IMR-90 (cell line): ENCODE measurements around the gene CGNL1. TPM values are rescaled to one million over a fixed set of nuclear protein-coding genes. Genes with fewer than 3 reads are reported as not detected.
A peak's percentile ranks its signal among the peaks of the same experiment; 100 is the strongest.

Experiments
- ATAC-seq: fragments of 200-7000 bp; cut with Tn5 transposase; 2 replicates; pipeline ENCODE4 v1.9.1; 2020; ENCODE audit warnings: low read depth, mild to moderate bottlenecking, moderate library complexity
- BruUV-seq: library from RNA; stranded (reverse); fragments of 400-500 nt; replicated peaks from 2 replicates; lab custom pipeline; 2021; lab: Mats Ljungman, UMichigan
- CTCF ChIA-PET: fragments of 300-600 bp; formaldehyde crosslinking; extraction: SDS; loops from one replicate; lab custom pipeline; 2021; ENCODE audit warnings: antibody characterized with exemption; lab: Yijun Ruan, JAX
- POLR2A ChIA-PET: fragments of 300-600 bp; sonication (Branson Sonifier 250); formaldehyde crosslinking; loops from one replicate; lab custom pipeline; 2022; ENCODE audit warnings: antibody characterized with exemption; ENCODE audit not compliant: unreplicated experiment; lab: Charles Lee
- DNase-seq: peaks from one replicate; pipeline ENCODE4 v3.0.0; 2013
- H2AFZ ChIP-seq: replicated peaks from 2 replicates; pipeline ENCODE3; 2013; ENCODE audit warnings: low read length, mild to moderate bottlenecking; ENCODE audit not compliant: poor library complexity
- H2AK5ac ChIP-seq: 2 replicates; pipeline ENCODE4 v1.6.1; 2013; ENCODE audit warnings: low read depth, low read length, inconsistent platforms
- H2AK9ac ChIP-seq: replicated peaks from 2 replicates; pipeline ENCODE3; 2013; ENCODE audit warnings: mild to moderate bottlenecking, low read depth, low read length, moderate library complexity; ENCODE audit not compliant: poor library complexity
- H2BK120ac ChIP-seq: 2 replicates; pipeline ENCODE4 v1.6.1; 2013; ENCODE audit warnings: low read depth, low read length, inconsistent platforms
- H2BK15ac ChIP-seq: 3 replicates; pipeline ENCODE4 v1.6.1; 2013; ENCODE audit warnings: low read depth, low read length, inconsistent platforms
- H2BK20ac ChIP-seq: 2 replicates; pipeline ENCODE4 v1.6.1; 2013; ENCODE audit warnings: low read depth, mild to moderate bottlenecking, inconsistent platforms, low read length, moderate library complexity
- H2BK5ac ChIP-seq: 2 replicates; pipeline ENCODE4 v1.6.1; 2013; ENCODE audit warnings: mild to moderate bottlenecking, low read depth, low read length, inconsistent platforms; ENCODE audit not compliant: poor library complexity, severe bottlenecking
- H3K14ac ChIP-seq: replicated peaks from 2 replicates; pipeline ENCODE4 v1.6.1; 2013; ENCODE audit warnings: low read depth, low read length, inconsistent platforms
- H3K18ac ChIP-seq: 2 replicates; pipeline ENCODE4 v1.6.1; 2013; ENCODE audit warnings: low read depth, low read length, control low read depth
- H3K23ac ChIP-seq: 2 replicates; pipeline ENCODE4 v1.6.1; 2013; ENCODE audit warnings: low read depth, low read length, inconsistent platforms
- H3K27ac ChIP-seq: 2 replicates; pipeline ENCODE4 v1.5.1; 2013; ENCODE audit warnings: mild to moderate bottlenecking, control low read depth, low read length; ENCODE audit not compliant: insufficient read depth
- H3K27me3 ChIP-seq: 2 replicates; pipeline ENCODE4 v1.6.1; 2013; ENCODE audit warnings: low read length; ENCODE audit not compliant: control insufficient read depth, insufficient read depth
- H3K36me3 ChIP-seq: 2 replicates; pipeline ENCODE4 v1.6.1; 2013; ENCODE audit warnings: low read length, mixed read lengths; ENCODE audit not compliant: control insufficient read depth, insufficient read depth
- H3K4ac ChIP-seq: 2 replicates; pipeline ENCODE4 v1.6.1; 2013; ENCODE audit warnings: low read depth, low read length, inconsistent platforms
- H3K4me1 ChIP-seq: 2 replicates; pipeline ENCODE4 v1.6.1; 2013; ENCODE audit warnings: low read length, mixed read lengths; ENCODE audit not compliant: control insufficient read depth, insufficient read depth
- H3K4me2 ChIP-seq: 2 replicates; pipeline ENCODE4 v1.6.1; 2013; ENCODE audit warnings: low read depth, mild to moderate bottlenecking, control low read depth, low read length, moderate library complexity
- H3K4me3 ChIP-seq: 2 replicates; pipeline ENCODE4 v1.5.1; 2013; ENCODE audit warnings: low read depth, mild to moderate bottlenecking, control low read depth, low read length, moderate library complexity; ENCODE audit not compliant: insufficient read depth
- H3K56ac ChIP-seq: 2 replicates; pipeline ENCODE4 v1.6.1; 2013; ENCODE audit warnings: low read length, inconsistent platforms; ENCODE audit not compliant: insufficient read depth; ENCODE audit errors: extremely low read depth
- H3K79me1 ChIP-seq, 2 experiments: 2 replicates each; pipeline ENCODE4 v1.6.1; 2013; ENCODE audit warnings: low read length in 2 of 2, inconsistent platforms in 1 of 2, low read depth in 1 of 2
- H3K9ac ChIP-seq: 2 replicates; pipeline ENCODE4 v1.6.1; 2013; ENCODE audit warnings: low read depth, low read length, control low read depth
- H3K9me1 ChIP-seq: 2 replicates; pipeline ENCODE4 v1.6.1; 2013; ENCODE audit warnings: low read length, inconsistent platforms; ENCODE audit not compliant: insufficient read depth
- H3K9me3 ChIP-seq: 2 replicates; pipeline ENCODE4 v1.6.1; 2013; ENCODE audit warnings: low read length; ENCODE audit not compliant: control insufficient read depth, insufficient read depth
- H4K20me1 ChIP-seq: 2 replicates; pipeline ENCODE4 v1.6.1; 2013; ENCODE audit warnings: low read length, inconsistent platforms; ENCODE audit not compliant: insufficient read depth
- H4K5ac ChIP-seq: 2 replicates; pipeline ENCODE4 v1.6.1; 2013; ENCODE audit warnings: mild to moderate bottlenecking, low read depth, low read length, control low read depth
- H4K8ac ChIP-seq, 2 experiments: 2 replicates each; pipeline ENCODE4 v1.6.1; 2013; ENCODE audit warnings: low read depth in 2 of 2, low read length in 2 of 2, control low read depth in 1 of 2, inconsistent platforms in 1 of 2
- H4K91ac ChIP-seq: 2 replicates; pipeline ENCODE4 v1.6.1; 2013; ENCODE audit warnings: low read depth, low read length, inconsistent platforms; ENCODE audit not compliant: insufficient read depth
- MAFK ChIP-seq: IDR thresholded peaks from 2 replicates; pipeline ENCODE4 v1.6.1; 2012; ENCODE audit warnings: low read depth, low read length, improper control_type of control experiment
- MXI1 ChIP-seq: IDR thresholded peaks from 2 replicates; pipeline ENCODE4 v1.6.1; 2012; ENCODE audit warnings: low read depth, mild to moderate bottlenecking, low read length, moderate library complexity, borderline replicate concordance
- POLR2A ChIP-seq: IDR thresholded peaks from 2 replicates; pipeline ENCODE4 v1.6.1; 2012; ENCODE audit warnings: mild to moderate bottlenecking, low read depth, low read length
- RCOR1 ChIP-seq: IDR thresholded peaks from 2 replicates; pipeline ENCODE4 v1.6.1; 2012; ENCODE audit warnings: mild to moderate bottlenecking, low read length, improper control_type of control experiment; ENCODE audit not compliant: insufficient replicate concordance
- RFX5 ChIP-seq: IDR thresholded peaks from 2 replicates; pipeline ENCODE4 v1.8.0; 2012; ENCODE audit warnings: low read depth, mild to moderate bottlenecking, low read length, moderate library complexity
- WGBS, 2 experiments: methylation state at CpG; one replicate each; pipeline versions ENCODE4 v1.1.5 to v1.1.7; 2013; ENCODE audit warnings: missing lambda C conversion rate in 2 of 2; ENCODE audit not compliant: insufficient read length in 1 of 2; ENCODE audit errors: extremely low coverage in 2 of 2; 5-methylcytosine and 5-hydroxymethylcytosine counted together
- dilution Hi-C: fragments of 300-500 bp; cut with HindIII; formaldehyde crosslinking; loops from one replicate; pipeline ENCODE4 v1.14.3; 2018; ENCODE audit warnings: low sequenced_read_pairs; ENCODE audit not compliant: unreplicated experiment
- in situ Hi-C: fragments of 300-500 bp; cut with MboI; formaldehyde crosslinking; loops from 3 replicates; pipeline ENCODE4 v1.14.3; 2019; ENCODE audit warnings: low sequenced_read_pairs, inconsistent platforms, mixed read lengths
- intact Hi-C: fragments of 100-400 bp; cut with micrococcal nuclease; formaldehyde crosslinking; loops from 2 replicates; pipeline ENCODE4 v1.10.0; 2022
- polyA plus RNA-seq, 3 experiments: library from polyadenylated mRNA; depleted of rRNA; stranded (reverse); fragments of >200 nt; gene quantifications; 2 replicates each; pipeline ENCODE4 v1.2.3, GENCODE V29; 2012; ENCODE audit warnings: low replicate concordance in 1 of 3
- total RNA-seq: library from RNA; depleted of rRNA; stranded (reverse); fragments of >200 nt; gene quantifications from 2 replicates; pipeline ENCODE4 v1.2.3, GENCODE V29; 2012
- TF ChIP-seq, protein P1 (sequence below): fragments of 150-350 bp; IDR thresholded peaks from 2 replicates; pipeline ENCODE4 v1.6.1; 2017; ENCODE audit warnings: mild to moderate bottlenecking, antibody characterized with exemption, low read length, low read depth

The CGNL1 gene
- total and polyA plus RNA-seq, 2 of the 4 experiments (the other 2 are of a cell fraction), result 0.07 to 0.18 TPM

DNA sequence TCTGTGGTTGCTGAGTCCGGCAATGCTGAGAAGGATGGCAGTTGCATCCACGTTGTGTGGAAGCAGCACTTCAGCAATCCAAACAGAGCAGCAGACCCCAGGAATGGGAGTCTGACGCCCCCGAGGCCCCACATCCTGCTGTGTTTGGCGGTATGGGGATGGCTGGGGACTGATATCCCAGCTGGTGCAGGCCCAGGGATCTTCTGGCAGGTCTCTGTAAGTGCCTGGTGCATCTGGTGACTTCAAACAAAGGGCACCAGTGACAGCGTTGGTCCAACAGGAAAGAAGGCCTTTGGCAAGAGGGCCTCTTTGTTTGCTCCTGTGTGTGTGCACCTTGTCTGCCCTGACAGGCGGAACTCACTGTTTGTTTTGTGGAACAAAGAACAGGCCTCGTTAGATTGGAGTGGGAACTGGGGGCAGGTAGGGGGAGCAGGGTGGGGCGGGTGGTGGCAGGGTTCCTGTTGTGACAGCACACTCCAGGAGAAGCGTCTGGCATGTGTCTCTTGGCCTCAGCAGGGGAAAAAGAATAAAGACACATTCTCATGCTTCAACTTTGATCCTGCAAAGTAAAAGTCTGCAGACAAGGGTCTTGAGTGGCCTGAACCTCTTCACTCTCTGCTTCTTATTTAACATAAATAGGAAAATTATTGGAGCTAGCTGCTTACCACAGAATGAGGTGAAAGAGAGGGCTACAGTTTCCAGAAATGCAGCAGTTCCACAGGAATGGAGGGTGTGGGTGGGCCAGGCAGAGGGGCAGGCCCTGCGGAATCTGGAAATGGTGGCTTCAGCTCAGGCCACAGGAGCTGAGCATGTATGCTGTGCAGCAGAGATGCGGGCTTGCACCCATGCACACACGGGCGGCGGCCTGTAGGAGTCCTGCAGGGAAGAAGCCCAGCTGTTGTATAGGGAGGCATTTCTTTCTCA, 120.9 kb downstream of the CGNL1 start:
- H4K20me1 ChIP-seq, result no peaks in the 10 kb centered on the region
- H3K27me3 ChIP-seq, result no peaks in the 10 kb centered on the region
- H3K23ac ChIP-seq, result no peak overlapping the region
- H3K4ac ChIP-seq, result no peak overlapping the region
- H2AK5ac ChIP-seq, result no peak overlapping the region
- H2AFZ ChIP-seq, result peak overlapping the region; percentile 5
- H4K8ac ChIP-seq, result no peak overlapping the region
- no peaks in the 10 kb centered on the region for H3K9me1 ChIP-seq
- H4K5ac ChIP-seq, result no peak overlapping the region
- CTCF ChIA-PET, result no interaction called here
- no peak overlapping the region for H2BK15ac ChIP-seq
- intact Hi-C loops, result no loop called here
- no peaks in the 10 kb centered on the region for H3K4me1 ChIP-seq
- no peak overlapping the region for H3K14ac ChIP-seq
- in situ Hi-C loops, result no loop called here
- no TSS peak for BruUV-seq
- ATAC-seq (no peak), DNase-seq (no peak)
- POLR2A ChIA-PET, result no interaction called here
- H3K4me3 ChIP-seq, result no peak overlapping the region
- H3K18ac ChIP-seq, result no peak overlapping the region
- no peaks in the 10 kb centered on the region for H3K79me1 ChIP-seq
- H3K56ac ChIP-seq, result no peak overlapping the region
- dilution Hi-C loops, result no loop called here
- H3K9me3 ChIP-seq, result no peaks in the 10 kb centered on the region
- no peak overlapping the region for H2BK20ac ChIP-seq
- no peak overlapping the region for H3K9ac ChIP-seq
- no peak overlapping the region for H2AK9ac ChIP-seq
- no peak overlapping the region for H3K27ac ChIP-seq
- H2BK5ac ChIP-seq, result no peak overlapping the region
- 92% methylated on average over 4 of the region's 15 CpGs; no CpG with 5 or more reads in 1 of the 2 experiments for WGBS, 2 experiments
- H4K91ac ChIP-seq, result no peak overlapping the region
- no peak for TF ChIP-seq MXI1
- no peak for TF ChIP-seq RCOR1
- no peak for TF ChIP-seq RFX5
- no peak for TF ChIP-seq MAFK
- TF ChIP-seq, protein P1, sequence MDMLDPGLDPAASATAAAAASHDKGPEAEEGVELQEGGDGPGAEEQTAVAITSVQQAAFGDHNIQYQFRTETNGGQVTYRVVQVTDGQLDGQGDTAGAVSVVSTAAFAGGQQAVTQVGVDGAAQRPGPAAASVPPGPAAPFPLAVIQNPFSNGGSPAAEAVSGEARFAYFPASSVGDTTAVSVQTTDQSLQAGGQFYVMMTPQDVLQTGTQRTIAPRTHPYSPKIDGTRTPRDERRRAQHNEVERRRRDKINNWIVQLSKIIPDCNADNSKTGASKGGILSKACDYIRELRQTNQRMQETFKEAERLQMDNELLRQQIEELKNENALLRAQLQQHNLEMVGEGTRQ, result no peak
- TF ChIP-seq POLR2A, result no peak
- no peak overlapping the region for H3K4me2 ChIP-seq
- H3K36me3 ChIP-seq, result no peaks in the 10 kb centered on the region
- no peak overlapping the region for H2BK120ac ChIP-seq
